Rectal smooth muscle tissue (tissue), 1 donor: ENCODE measurements around the gene RIPOR2.
A peak's percentile ranks its signal among the peaks of the same experiment; 100 is the strongest.
"Not testable (repeated sequence)": the region's sequence is repeated elsewhere in the genome, so short reads cannot be mapped to it uniquely, and the experiment has no call there.

ENCODE experiments used
- H3K27ac ChIP-seq: one replicate; pipeline ENCODE4 v1.7.0; 2013; ENCODE audit warnings: low read depth, low read length, inconsistent platforms
- H3K27me3 ChIP-seq: one replicate; pipeline ENCODE4 v1.7.0; 2013; ENCODE audit warnings: low read length; ENCODE audit not compliant: control insufficient read depth, insufficient read depth
- H3K36me3 ChIP-seq: one replicate; pipeline ENCODE4 v1.7.0; 2013; ENCODE audit warnings: low read length; ENCODE audit not compliant: control insufficient read depth, insufficient read depth
- H3K4me1 ChIP-seq: one replicate; pipeline ENCODE4 v1.7.0; 2013; ENCODE audit warnings: low read length; ENCODE audit not compliant: control insufficient read depth, insufficient read depth
- H3K4me3 ChIP-seq: one replicate; pipeline ENCODE4 v1.7.0; 2013; ENCODE audit warnings: low read length
- H3K9ac ChIP-seq: one replicate; pipeline ENCODE4 v1.7.0; 2013; ENCODE audit warnings: low read length

Gene RIPOR2

GRCh38 chr6:24919056-24919892, 16.5 kb downstream of the RIPOR2 start:
- Histone ChIP-seq H3K4me1 (peaks cover 5% of the 10 kb centered on the region), H3K4me3 (no peak overlapping the region), H3K36me3 (no peaks in the 10 kb centered on the region), H3K9ac (no peak overlapping the region), H3K27me3 (no peaks in the 10 kb centered on the region), H3K27ac (no peak overlapping the region)

DNA sequence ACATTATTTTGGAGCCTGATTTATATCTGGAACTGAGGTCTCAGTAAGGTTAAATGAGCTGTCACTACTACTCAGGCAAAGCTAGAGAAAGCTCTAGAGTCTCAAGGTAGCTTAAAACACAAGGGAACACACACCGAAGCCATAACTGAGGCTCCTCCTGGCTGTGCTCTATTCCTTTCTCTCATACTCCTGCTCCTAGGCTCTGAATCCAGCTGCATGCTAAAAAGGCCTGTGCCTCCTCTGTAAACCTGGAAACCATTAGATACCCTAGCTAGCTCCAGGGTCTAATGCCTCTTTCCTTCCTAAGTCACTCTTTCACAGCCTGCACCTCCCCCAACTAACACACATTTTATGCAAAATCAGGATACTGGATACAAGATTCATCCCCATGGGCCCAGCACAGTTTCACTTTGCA, 17.1 kb downstream of the RIPOR2 start:
- no peak overlapping the region for H3K27ac ChIP-seq
- no peak overlapping the region for H3K9ac ChIP-seq
- no peak overlapping the region for H3K4me3 ChIP-seq
- H3K36me3 ChIP-seq, result no peaks in the 10 kb centered on the region
- peaks cover 5% of the 10 kb centered on the region for H3K4me1 ChIP-seq
- no peaks in the 10 kb centered on the region for H3K27me3 ChIP-seq

DNA sequence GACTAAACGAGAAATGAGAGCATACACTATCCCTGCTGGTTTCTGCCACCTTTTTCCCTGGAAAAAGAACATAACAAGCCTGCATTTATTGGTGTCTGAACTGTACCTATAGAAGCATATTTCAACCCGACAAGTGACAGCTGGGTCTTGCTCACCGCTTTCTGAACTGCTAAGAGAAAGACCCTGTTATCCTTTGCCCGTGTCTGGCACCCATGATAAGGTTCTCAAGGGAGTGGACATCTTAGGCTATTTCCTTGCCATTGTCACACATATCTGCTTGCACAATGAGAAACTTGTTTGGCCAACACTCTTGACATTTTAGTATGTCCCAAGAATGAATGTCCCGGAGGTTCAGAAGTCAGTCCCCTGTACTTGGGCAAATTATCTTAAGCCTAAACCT, 19.3 kb downstream of the RIPOR2 start:
- peaks cover 9% of the 10 kb centered on the region for H3K4me1 ChIP-seq
- no peaks in the 10 kb centered on the region for H3K27me3 ChIP-seq
- no peak overlapping the region for H3K4me3 ChIP-seq
- H3K27ac ChIP-seq, result no peak overlapping the region
- H3K9ac ChIP-seq, result no peak overlapping the region
- no peaks in the 10 kb centered on the region for H3K36me3 ChIP-seq

DNA sequence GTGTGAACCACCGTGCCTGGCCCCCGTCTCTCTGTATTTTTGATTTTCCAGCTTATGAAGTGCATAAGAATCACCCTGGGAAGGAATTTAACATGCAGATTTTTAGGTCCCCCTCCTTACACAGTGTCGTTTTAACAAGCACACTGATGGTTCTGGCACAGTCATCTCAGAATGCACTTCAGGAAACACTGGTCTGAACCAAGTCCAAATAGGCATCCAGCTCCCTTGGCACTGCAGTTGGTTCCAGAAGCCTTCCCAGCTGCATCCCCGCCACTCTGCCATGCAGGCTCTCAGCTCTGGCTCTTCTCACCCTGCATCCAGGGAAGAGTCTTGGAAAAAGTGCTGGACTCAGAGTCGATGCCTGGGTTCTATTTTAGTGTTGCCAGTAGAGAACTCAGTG, 20.1 kb downstream of the RIPOR2 start:
- Histone ChIP-seq H3K27ac (no peak overlapping the region), H3K9ac (no peak overlapping the region), H3K27me3 (no peaks in the 10 kb centered on the region), H3K36me3 (no peaks in the 10 kb centered on the region), H3K4me1 (peaks cover 9% of the 10 kb centered on the region), H3K4me3 (no peak overlapping the region)

GRCh38 chr6:24914082-24914481, 21.7 kb downstream of the RIPOR2 start:
- H3K27me3 ChIP-seq, H3K4me3 ChIP-seq, H3K9ac ChIP-seq, H3K27ac ChIP-seq, H3K4me1 ChIP-seq, H3K36me3 ChIP-seq: not testable (repeated sequence)

DNA sequence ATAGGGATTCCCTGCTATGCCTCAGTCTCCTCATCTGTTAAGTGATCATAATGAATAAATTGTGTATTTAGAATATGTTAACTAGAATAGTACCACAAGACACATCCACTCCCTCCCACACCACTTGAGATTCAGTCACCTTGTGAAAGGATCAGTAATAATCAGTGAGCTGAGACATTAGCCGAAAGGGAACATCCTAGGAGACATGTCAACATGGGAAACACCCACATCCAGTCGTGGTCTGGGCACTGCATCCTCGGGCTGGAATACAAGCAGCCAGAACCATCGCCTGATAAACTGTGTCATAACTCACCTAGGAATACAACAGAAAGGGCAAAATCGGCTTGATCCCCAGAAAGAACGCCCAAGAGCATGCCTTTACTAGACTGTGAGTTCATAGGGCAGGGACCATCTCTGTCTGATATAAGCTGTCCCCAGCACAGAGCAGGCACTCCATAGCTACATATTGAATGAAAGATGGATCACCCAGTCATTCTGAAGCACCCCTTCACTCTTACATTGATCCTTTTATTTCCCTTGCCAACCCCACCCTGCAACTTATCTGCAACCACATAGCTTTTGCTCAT, 23.9 kb downstream of the RIPOR2 start:
- Histone ChIP-seq H3K27me3 (no peaks in the 10 kb centered on the region), H3K27ac (no peak overlapping the region), H3K9ac (no peak overlapping the region), H3K4me1 (peaks cover 7% of the 10 kb centered on the region), H3K4me3 (no peak overlapping the region), H3K36me3 (no peaks in the 10 kb centered on the region)

- Histone ChIP-seq H3K36me3 (no peaks in the 10 kb centered on the region), H3K4me3 (peak overlapping the region; percentile 78), H3K27me3 (no peaks in the 10 kb centered on the region), H3K9ac (peak overlapping the region; percentile 1), H3K27ac (peak overlapping the region; percentile 37), H3K4me1 (peaks cover 7% of the 10 kb centered on the region)
Observed at GRCh38 chr6:24910961-24911725, 24.6 kb downstream of the RIPOR2 start.

DNA sequence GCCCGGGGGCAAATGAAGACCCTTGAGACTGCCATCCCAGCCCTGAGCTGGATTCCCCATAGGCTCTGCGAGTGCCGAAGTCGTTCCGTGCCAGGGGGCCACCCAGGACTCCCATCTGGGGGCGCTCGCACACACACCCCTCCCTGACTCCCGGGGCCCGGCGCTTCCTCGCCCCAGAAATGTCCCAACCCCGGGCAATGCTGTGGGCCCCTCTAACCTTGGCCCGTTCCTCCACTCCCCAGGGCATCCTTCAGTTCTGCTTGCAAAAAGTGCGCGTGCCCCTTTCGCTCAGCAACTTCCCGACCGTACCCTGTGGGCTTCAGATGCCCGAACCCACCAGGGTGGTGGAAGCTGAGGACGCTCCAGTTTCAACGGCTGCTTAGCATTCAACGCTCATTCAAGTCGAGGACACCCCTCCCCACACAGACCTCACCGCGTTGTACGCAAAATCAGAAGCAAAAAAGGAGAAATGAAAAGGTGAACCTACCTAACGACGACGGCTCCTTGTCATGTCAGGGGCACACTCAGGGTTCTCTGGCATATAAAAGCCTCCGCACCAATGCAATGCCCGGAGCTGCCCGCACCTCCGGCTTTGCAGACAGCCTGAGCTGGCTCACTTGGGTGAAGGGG, 25.3 kb downstream of the RIPOR2 start:
- Histone ChIP-seq H3K36me3 (no peaks in the 10 kb centered on the region), H3K27me3 (no peaks in the 10 kb centered on the region), H3K4me3 (peak overlapping the region; percentile 78), H3K27ac (peak overlapping the region; percentile 37), H3K9ac (peak overlapping the region; percentile 1), H3K4me1 (peaks cover 7% of the 10 kb centered on the region)

DNA sequence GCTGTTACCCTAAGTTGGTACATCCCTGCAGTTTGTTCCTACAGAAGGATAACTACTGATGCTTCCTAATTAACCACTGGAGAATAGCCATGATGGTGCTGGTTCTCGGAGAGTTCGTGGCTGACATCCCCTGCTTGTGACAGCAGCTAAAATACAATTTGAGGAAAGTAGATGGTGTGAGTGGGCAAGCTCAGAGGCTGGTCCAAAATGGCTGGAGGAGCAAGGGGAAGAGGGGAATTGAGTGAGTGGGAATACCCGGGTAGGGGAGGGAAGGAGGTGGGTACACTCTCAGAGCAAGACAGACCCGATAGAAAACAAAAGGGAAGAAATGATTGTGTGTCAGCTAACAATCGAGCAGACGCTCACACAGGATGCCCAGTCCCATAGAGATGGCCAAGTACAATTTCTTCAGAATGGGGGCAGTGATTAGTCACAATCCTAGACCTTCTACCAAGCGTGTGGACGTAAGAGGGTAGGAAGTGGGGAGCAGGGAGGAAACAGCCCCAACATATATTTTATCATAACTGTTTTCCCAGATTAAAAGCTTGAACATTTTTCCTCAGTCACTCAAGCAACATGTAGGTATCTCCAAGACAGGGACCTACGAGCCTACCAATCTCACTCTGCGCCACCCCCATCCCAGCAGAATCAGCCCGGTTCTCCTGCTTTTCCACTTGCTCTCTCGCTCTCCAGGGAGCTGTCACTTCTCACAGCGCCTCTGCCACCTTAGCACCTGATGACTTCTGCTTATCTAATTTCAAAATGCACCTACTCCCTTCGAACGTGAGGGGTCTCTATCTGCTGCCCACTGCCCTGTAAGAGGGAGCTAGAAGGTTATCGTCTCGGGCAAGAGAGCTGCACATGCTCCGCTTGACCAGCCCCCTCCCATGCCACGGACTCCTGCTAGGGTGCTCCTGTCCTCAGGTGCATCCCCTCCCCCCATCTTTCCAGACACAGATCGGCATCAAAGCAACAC, 26.2 kb downstream of the RIPOR2 start:
- no peak overlapping the region for H3K9ac ChIP-seq
- H3K4me3 ChIP-seq, result peak overlapping the region; percentile 78
- H3K27me3 ChIP-seq, result no peaks in the 10 kb centered on the region
- peaks cover 7% of the 10 kb centered on the region for H3K4me1 ChIP-seq
- H3K36me3 ChIP-seq, result no peaks in the 10 kb centered on the region
- H3K27ac ChIP-seq, result peak overlapping the region; percentile 21

DNA sequence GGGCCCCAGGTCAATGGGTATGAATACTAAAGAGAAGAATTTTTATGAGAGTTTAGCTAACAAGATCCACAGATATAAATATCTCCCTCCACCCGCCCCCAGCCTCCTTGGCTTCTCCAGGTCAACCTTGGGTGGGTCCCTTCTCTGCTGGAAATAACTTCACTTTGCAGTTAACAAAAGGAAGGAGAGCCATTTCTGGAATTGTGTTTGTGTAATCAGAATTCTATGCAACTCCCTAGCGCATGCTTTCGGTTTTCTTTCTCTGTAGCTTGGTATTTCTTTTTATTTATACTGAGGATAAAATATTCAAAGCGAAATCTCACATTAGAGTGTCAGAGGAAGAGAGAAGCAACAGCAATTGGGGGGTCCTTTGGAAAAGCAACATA, 27.1 kb downstream of the RIPOR2 start:
- Histone ChIP-seq H3K4me1 (peaks cover 7% of the 10 kb centered on the region), H3K27me3 (no peaks in the 10 kb centered on the region), H3K4me3 (no peak overlapping the region), H3K9ac (no peak overlapping the region), H3K27ac (peak overlapping the region; percentile 18), H3K36me3 (no peaks in the 10 kb centered on the region)

DNA sequence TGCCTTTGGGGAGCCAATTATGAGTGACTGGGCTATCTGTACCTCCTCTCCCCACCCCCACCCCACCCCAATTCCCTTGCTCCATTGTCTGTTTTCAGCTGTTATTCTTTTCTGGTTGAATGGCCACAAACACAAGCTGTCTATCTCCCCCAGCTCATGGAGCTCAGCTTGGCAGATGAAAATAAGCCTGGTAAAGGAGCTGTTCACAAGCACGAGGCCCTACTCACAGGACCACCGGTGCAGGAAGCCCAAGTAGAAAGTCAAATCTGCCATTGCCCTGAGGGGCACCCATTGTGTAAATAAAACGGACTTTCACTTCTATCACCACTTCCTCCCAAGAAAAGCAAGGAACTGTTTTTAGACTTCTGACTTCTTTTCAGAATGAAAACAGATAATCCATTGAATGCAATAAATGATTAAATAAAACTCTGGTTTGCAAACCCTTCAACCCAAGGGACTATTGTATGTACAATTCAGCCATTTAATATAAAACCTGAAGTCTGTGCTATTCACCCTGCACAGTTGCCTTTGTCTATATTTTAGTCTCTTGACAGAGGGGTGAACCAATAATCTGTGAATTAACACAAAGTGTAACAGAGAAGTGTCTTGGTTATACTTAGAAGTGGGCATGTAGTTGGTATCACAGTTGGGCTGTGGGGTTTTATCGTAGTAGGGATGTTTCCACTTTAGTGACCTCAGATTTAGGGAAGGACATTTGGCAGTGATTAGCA, 27.7 kb downstream of the RIPOR2 start:
- Histone ChIP-seq H3K27ac (no peak overlapping the region), H3K4me3 (no peak overlapping the region), H3K27me3 (no peaks in the 10 kb centered on the region), H3K9ac (no peak overlapping the region), H3K4me1 (peaks cover 7% of the 10 kb centered on the region), H3K36me3 (no peaks in the 10 kb centered on the region)
